GM21360 (cell line): Measurements from ENCODE around the gene CDC45.
A peak's percentile ranks its signal among the peaks of the same experiment; 100 is the strongest.

Source experiments
- ATAC-seq: cut with Tn5 transposase; IDR thresholded peaks from one replicate; pipeline ENCODE4 v1.9.1; 2021; ENCODE audit warnings: mild to moderate bottlenecking, moderate library complexity; ENCODE audit not compliant: unreplicated experiment

Gene CDC45

GRCh38 chr22:19447330-19448075, 32.2 kb upstream of the CDC45 start, which contains the start of gene C22orf39:
C22orf39 (minus strand) TSS chr22:19447711; CDS start chr22:19447688, 23 bp downstream.
- ATAC-seq = peak; percentile 73

GRCh38 chr22:19448076-19448607, 31.6 kb upstream of the CDC45 start:
- peak; percentile 39 for ATAC-seq

GRCh38 chr22:19448739-19449421, 30.8 kb upstream of the CDC45 start:
- no peak for ATAC-seq

- ATAC-seq = no peak
Measured at GRCh38 chr22:19449422-19449767, 30.3 kb upstream of the CDC45 start.

GRCh38 chr22:19450363-19451175, 29.2 kb upstream of the CDC45 start:
- ATAC-seq = no peak

- no peak for ATAC-seq
Measured at GRCh38 chr22:19451570-19451969, 28.1 kb upstream of the CDC45 start.

- ATAC-seq = no peak
Measured at GRCh38 chr22:19453718-19454117, 26.0 kb upstream of the CDC45 start.

GRCh38 chr22:19454156-19454555, 25.6 kb upstream of the CDC45 start:
- ATAC-seq = no peak

- ATAC-seq = no peak
Measured at GRCh38 chr22:19455033-19455432, 24.7 kb upstream of the CDC45 start.

- no peak for ATAC-seq
Measured at GRCh38 chr22:19455585-19456370, 23.9 kb upstream of the CDC45 start.

GRCh38 chr22:19456541-19456940, 23.2 kb upstream of the CDC45 start:
- no peak for ATAC-seq

- ATAC-seq = no peak
Measured at GRCh38 chr22:19457828-19458428, 21.8 kb upstream of the CDC45 start.

GRCh38 chr22:19460036-19460435, 19.7 kb upstream of the CDC45 start:
- no peak for ATAC-seq

GRCh38 chr22:19461506-19461905, 18.2 kb upstream of the CDC45 start:
- ATAC-seq = no peak

GRCh38 chr22:19463008-19463407, 16.7 kb upstream of the CDC45 start:
- no peak for ATAC-seq

GRCh38 chr22:19463491-19464469, 15.9 kb upstream of the CDC45 start:
- ATAC-seq = no peak

GRCh38 chr22:19464546-19464945, 15.2 kb upstream of the CDC45 start:
- ATAC-seq = no peak

GRCh38 chr22:19464975-19465374, 14.7 kb upstream of the CDC45 start:
- ATAC-seq = no peak

GRCh38 chr22:19466126-19466716, 13.5 kb upstream of the CDC45 start:
- no peak for ATAC-seq
